Measurements from ENCODE around the gene PFKFB2. TPM values are rescaled to one million over a fixed set of nuclear protein-coding genes. Genes with fewer than 3 reads are reported as not detected.

The PFKFB2 gene
- total RNA-seq, result 1 to 10 TPM; 3.8 to 6.9 TPM

DNA sequence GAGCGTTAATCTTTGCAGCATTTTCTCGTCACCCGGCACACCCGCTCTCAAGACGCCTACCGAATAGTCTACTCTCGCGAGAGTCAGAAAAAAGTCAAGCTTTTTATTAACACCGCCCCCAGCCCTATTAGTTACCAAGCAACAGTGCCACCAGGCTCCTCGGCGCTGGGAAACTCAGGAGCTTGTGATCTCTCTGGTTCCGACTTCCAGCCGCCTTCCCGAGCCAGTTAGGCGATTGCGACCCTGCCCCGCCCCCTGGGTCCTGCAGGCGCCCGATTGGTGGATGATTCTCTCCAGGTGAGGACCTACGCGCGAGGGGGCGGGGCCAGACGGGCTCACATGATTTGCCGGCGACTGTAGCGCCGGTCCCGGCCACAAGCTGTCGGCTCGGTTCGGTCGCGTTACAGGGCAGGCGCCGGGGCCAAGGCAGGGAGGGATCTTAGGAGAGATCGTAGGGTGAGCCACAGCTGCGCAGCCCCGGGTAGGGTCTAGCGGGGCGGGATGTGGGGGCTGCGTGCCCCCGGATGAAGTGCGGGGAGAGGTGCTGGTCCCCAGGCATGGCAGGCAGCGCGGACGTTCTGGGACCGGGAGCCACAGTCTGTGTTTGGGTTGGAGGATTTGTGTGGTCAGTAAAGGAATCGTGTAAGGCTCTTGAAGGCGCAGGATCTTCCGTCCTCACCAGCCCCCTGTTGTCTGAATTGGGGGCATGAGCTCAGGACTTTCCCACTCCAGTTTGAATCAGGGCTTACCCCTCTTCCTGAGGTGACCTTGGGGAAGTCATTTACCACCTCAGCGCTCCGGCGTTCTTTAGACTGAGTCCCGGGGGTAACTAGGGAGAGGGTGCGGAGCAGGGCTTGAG lies at the start of gene PFKFB2:
PFKFB2 (plus strand) TSS at position 365 of the 859 bp plus-strand sequence. CDS start 1,443 bp downstream, outside the sequence.
- Mint-ChIP-seq H3K27ac (peak within 1 kb of the TSS; percentile 98 to 99), H3K36me3 (peaks cover 7 to 10% of the 10 kb centered on the region in 2 donors), H3K9me3 (no peaks in the 10 kb centered on the region)
- ATAC-seq (peak; percentile 76 to 87), DNase-seq (ENCODE audit: low spot score in 2 of 2) (peak; percentile 92 to 93)

DNA sequence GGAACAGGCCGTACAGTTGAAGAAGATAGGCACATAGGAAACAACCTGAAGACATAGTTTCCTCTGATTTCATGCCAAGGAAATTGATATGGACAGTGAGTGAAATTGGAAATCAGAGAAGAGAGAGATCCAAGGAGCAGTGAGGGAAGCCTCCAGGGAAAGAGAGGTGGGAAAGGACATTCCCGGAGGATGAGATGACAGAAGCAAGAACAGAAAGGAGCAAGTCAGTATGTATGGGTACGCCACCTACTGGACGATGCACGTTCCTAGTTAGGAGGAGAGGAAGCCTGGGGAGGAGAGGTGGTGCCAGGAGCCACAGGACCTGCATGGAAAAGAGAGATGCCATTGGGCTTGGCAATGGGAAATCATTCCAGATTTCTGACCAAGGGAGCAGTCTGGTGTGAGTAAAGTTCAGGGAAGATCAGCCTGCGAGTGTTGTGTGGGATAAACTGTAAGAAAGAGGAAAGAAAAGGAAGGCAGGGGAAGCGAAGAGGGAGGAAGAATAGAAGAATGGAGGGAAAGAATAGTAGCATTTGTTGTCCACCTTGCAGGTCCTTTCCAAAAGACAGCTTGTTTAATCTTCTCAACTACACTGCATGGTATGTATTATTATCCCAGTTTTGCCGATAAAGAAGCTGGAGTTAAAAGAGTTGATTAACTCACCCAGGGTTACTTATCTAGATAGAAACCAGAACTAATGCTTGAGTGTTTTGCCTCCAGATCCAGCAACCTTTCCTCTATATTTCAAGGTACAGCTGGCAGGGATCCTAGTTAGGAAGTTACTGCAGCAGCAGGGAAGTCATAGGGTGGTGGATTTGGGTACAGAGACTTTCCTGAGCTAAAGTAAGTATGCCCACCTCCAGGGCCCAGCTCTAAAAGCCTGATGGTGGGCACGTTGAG lies 47.9 kb upstream of the PFKFB2 start:
- DNase-seq (ENCODE audit: low spot score in 2 of 2) (peak in 1 of 2 donors; percentile 42), ATAC-seq (peak; percentile 60 to 61)

DNA sequence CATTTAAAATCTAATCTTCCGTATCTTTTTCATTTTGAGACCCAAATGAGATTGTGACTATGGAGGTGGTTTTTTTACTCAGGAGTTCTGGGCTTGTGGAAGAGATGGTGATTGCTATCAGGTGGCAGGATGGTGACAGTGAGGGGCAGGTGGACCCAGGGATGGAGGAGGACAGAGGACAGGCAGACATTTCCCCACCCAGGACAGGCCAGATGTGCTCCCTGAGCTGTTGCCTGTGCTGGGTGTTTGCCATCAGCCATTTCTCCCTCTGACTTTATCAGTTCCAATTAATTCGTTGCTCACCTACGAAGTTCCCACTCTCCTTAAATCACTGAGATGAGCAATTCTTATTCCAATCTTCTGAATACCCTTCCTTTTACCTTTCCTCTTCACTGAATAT lies 47.0 kb upstream of the PFKFB2 start:
- H3K9me3 Mint-ChIP-seq, result no peaks in the 10 kb centered on the region
- no peak overlapping the region for H3K27ac Mint-ChIP-seq
- no peaks in the 10 kb centered on the region for H3K36me3 Mint-ChIP-seq
- no peak for DNase-seq (ENCODE audit: low spot score in 2 of 2)
- no peak for ATAC-seq

More for the DNA sequence above, 47.9 kb upstream of the PFKFB2 start:
- H3K9me3 Mint-ChIP-seq, result no peaks in the 10 kb centered on the region
- no peaks in the 10 kb centered on the region for H3K36me3 Mint-ChIP-seq
- H3K27ac Mint-ChIP-seq, result no peak overlapping the region

DNA sequence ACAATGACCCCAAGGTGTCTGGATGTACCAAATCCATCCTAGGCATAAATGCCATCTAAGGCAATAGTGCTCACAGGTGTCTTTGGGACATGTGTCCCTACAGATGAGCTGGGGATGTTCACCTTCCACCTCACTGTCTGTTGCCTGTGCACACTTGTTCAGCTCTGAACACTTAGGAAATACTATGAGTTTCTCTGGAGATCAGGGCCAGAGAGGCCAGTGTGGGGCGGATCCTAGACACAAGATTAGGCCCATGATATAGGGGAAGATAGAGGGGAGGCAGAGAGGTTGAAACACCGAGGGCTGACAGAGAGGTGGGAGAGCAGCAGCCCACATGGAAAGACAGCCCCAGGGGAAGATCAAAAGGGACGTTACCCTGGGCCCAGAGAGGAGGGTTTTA lies 46.2 kb upstream of the PFKFB2 start:
- Mint-ChIP-seq H3K27ac (no peak overlapping the region), H3K36me3 (no peaks in the 10 kb centered on the region), H3K9me3 (no peaks in the 10 kb centered on the region)
- no peak for ATAC-seq
- no peak for DNase-seq (ENCODE audit: low spot score in 2 of 2)

DNA sequence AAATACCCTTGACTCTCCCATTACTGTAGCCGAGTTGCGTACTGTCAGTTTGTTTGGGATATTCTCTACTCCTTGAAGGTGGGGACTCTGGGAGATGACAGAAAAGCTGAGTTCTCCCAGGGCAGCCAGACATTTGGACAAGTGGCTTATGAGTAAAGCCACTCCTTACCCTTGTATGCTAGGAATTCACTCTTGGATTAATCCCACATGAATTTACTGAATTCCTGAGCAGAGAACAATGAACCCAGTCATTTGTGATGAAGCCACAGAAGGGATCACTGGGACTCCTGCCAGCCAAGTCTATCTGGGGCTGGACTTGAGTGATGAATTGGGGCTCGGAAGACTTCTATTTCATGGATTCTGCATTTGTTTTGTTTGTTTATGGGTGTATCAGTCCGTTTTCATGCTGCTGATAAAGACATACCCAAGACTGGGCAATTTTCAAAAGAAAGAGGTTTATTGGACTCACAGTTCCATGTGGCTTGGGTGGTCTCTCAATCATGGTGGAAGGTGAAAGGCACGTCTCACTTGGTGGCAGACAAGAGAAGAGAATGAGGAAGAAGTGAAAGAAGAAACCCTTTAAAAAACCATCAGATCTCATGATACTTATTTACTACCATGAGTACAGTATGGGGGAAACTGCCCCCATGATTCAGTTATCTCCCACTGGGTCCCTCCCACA lies 45.6 kb upstream of the PFKFB2 start:
- ATAC-seq (no peak), DNase-seq (ENCODE audit: low spot score in 2 of 2) (no peak)
- Mint-ChIP-seq H3K9me3 (no peaks in the 10 kb centered on the region), H3K27ac (no peak overlapping the region), H3K36me3 (no peaks in the 10 kb centered on the region)

DNA sequence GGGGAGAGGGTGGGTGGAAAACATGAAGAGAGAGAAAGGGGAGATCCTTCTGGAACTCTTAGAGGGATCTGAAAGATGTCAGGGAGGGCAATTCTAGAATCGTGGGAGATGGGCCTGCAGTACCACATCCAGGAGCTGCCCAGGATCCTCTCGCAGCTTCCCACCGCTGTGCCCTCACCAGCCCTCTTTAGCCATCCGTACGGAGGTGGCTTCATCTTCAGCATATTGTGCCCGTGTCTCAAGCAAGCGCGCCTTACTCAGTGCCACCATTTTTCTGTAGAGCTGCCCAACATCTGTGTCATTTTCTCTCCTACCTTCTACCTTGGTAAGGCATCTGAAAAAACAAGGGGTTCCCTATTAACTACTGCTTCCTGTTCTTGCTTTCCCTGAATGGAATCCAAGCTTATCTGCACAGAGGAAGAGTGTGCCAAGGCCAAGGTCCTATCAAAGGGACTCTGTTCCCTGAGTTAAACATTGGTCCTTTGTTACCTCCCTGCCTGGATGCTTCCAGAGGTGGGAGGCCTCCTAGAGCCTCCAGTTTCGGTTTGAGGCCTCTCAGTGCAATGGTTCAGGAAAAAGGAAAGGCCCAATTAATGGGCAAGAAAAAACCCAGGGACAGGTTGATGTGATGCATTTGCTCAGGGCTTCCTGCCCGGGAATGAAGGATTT lies 43.8 kb upstream of the PFKFB2 start:
- DNase-seq (ENCODE audit: low spot score in 2 of 2), result no peak

DNA sequence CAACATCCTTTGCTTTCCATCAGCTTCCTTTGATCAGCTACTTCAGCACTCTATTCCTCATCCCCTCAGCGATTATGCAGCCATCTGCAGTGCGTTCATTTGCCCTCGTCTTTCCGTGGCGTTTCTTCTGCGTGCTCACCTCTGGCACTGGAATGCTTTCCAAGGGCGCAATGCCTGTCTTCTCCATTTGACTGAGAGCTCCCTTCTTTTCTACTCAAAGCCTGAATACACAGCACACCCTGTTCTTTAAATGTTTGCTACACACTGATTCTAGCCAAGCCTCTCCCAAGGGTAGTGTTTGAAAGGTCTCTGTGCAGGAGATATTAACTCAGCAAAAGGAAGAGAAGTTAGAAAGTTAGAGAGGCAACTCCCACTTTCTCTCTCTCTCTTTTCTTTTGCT lies 43.1 kb upstream of the PFKFB2 start:
- H3K27ac Mint-ChIP-seq, result no peak overlapping the region
- no peak for DNase-seq (ENCODE audit: low spot score in 2 of 2)
- ATAC-seq, result no peak
- H3K36me3 Mint-ChIP-seq, result no peaks in the 10 kb centered on the region
- no peaks in the 10 kb centered on the region for H3K9me3 Mint-ChIP-seq

More for the DNA sequence above, 43.8 kb upstream of the PFKFB2 start:
- no peak for ATAC-seq
- Mint-ChIP-seq H3K36me3 (no peaks in the 10 kb centered on the region), H3K9me3 (no peaks in the 10 kb centered on the region), H3K27ac (no peak overlapping the region)

DNA sequence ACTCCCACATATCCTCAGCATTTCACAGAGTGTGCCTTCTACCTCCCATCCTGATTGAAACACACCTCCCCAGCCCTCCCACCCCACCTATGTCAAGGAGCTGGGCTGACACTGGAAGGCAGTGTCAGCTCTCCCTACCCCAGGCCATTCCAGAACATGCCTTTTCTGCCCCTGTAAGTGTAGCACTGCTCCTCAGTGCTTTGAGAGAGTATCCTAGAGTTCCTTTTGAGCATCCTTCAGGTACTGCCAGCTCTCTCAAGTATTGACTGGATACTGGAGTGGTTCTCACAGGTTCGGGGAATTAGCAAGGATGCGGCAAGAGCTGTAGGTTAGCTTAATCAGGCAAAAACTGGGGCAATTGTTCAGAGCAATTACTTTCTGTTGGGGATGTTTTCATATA lies 42.3 kb upstream of the PFKFB2 start:
- DNase-seq (ENCODE audit: low spot score in 2 of 2), result no peak
- no peak for ATAC-seq
- no peaks in the 10 kb centered on the region for H3K36me3 Mint-ChIP-seq
- H3K27ac Mint-ChIP-seq, result no peak overlapping the region
- no peaks in the 10 kb centered on the region for H3K9me3 Mint-ChIP-seq

DNA sequence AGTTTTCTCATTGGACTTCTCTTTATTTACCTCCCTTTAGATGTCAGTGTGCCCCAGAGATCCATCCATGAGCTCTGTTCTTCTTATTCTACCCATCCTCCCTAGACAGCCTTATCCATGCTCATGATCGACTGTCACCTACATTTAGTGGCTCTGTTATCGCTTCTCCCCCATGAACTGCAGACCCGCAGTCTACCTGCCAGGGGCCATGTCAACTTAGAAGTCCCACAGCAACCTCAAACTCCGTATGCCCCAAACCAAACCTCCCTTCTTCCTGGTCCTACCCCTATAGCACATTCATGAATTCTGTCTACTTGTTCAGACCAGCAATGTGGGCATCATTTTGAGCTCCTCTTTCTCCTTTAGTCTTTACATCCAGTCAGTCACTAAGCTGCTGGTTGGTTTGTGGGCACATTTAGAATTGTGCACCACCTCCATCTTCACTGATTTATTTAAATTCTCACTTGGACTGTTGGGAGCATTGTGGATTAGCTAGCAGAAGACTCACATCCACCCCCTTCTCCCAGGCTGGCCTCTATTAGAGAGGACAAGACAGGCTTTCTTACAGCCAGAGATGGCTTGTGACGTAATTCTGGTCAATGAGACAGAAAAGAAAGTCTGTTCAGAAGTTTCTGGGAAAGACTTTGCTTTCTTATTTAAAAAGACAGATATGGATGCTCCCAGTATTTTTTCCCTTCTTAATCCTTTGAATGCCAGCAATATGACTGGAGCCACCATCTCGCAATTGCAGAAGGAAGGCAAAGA lies 39.6 kb upstream of the PFKFB2 start:
- ATAC-seq, result no peak
- DNase-seq (ENCODE audit: low spot score in 2 of 2), result no peak
- H3K27ac Mint-ChIP-seq, result no peak overlapping the region
- no peaks in the 10 kb centered on the region for H3K36me3 Mint-ChIP-seq
- no peaks in the 10 kb centered on the region for H3K9me3 Mint-ChIP-seq

DNA sequence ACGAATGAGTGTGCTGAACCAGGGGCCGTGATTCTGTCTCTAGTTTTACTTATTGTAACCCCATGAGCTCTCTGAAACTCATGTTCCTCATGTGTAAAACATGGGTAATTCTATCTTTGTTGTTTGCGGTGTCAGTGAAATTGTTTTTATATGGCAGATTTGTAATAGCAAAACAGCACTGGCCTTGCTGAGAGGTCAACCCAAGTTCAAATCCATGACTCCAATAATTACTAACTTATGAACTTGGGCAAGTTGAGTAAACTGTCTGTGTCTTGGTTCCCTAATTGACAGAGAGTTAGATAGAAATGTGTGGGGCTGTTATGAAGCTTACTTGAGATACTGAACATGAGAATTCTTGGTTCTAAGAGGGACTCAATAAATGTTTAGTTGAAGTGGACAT lies 38.3 kb upstream of the PFKFB2 start:
- no peak for ATAC-seq
- Mint-ChIP-seq H3K36me3 (no peaks in the 10 kb centered on the region), H3K27ac (no peak overlapping the region)

DNA sequence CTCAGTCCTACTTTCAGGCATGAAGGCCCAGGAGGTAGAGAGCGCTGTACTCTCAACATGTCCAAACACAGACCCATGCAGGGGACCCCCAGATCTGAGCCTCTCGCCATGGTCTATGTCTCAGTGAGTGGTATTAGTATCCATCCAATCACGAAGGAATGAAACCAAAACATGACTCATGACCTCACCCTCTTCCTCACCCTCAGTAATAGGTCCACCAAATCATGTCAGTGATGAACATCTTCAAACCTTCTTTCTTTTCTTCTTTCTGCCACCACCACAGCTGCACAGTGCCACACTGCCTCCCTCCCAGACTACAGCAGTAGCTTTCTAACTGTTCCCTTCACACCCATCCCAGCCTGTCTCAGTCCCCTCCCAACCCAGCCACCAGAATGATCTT lies 37.3 kb upstream of the PFKFB2 start:
- peak; percentile 47 to 57 for ATAC-seq
- H3K27ac Mint-ChIP-seq, result no peak overlapping the region
- H3K36me3 Mint-ChIP-seq, result no peaks in the 10 kb centered on the region
- no peak for DNase-seq (ENCODE audit: low spot score in 2 of 2)
- no peaks in the 10 kb centered on the region for H3K9me3 Mint-ChIP-seq

More for the DNA sequence above, 38.3 kb upstream of the PFKFB2 start:
- no peaks in the 10 kb centered on the region for H3K9me3 Mint-ChIP-seq
- no peak for DNase-seq (ENCODE audit: low spot score in 2 of 2)

DNA sequence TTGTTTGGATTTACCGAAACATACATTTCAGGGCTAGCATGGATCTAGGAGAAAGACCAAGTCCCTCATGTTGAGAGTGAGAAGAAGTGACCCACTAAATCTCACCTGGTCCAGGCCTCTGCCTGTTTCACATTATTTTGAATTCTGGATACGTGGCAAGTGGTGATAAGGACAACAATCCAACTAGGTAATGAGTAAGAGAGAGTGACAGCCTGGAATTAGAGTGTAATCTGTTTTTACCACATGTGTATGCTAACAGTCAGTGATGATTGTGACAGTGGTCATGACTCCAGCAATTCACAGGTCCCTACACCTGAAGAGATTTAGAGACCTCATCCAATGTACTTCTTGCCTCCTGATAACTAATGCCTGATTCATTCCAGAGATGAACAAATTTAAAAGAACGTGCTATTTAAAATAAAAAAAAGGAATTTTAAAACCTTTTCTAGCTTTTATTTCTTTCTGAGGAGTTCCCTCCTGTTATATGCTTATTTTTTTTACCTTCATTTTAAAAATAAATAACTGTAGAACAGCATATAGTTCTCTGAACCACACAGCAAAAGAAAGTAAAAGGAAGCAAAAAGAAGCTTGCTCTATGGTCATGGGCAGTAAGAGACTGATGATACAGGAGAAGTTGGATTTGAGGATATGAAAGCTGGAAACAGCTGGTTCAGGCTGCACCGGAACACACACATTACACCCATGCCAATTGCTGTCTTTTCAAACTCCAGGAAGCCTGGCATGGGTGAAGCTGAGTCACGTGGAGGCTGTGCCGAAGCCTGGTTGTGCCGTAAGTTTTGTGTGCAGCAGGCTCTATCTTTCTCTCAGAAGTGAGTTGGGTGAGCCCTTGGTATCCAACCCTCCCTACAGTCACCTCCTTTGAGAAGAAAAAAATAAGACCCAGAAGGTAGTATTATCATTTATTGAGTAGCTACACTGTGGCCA lies 35.2 kb upstream of the PFKFB2 start:
- DNase-seq (ENCODE audit: low spot score in 2 of 2) (no peak), ATAC-seq (no peak)
- Mint-ChIP-seq H3K27ac (no peak overlapping the region), H3K9me3 (no peaks in the 10 kb centered on the region), H3K36me3 (no peaks in the 10 kb centered on the region)

DNA sequence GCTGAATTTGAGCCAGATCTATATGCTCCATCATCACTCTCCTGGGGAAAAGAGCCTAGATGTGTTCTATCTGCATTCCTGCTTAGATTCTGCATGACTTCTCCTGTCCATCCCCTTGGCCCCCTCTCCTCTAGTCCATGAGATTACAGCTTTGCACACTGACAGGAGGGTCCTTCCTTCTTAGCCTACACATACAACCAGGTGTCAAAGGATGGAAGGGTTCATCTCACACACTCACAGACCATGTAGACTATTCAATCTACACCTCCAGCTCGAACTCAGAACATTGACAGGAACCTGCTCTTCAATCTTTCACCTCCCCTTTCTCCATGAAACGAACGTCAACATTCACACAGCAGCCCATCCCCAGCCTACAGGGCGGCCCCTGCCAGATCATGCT lies 34.4 kb upstream of the PFKFB2 start:
- Mint-ChIP-seq H3K36me3 (no peaks in the 10 kb centered on the region), H3K9me3 (no peaks in the 10 kb centered on the region), H3K27ac (no peak overlapping the region)
- no peak for DNase-seq (ENCODE audit: low spot score in 2 of 2)
- ATAC-seq, result no peak

DNA sequence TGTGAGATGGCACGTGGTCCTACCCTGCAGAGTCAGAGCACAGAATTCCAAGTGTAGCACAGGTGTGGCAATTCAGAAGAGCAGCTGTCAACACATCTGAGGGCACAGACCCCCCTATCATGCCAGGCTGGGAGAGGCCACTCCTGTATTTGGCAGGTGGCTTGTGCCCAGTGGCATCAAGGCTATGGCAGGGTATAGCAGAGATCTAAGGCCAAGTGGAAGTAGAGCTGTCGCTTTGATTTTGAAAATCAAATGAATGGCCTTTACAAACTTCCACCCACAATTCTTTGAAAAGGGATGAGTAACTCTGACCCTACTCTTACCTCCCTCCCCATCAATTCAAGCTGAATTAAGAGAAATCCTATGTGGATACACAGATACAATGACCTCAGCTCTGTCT lies 33.9 kb upstream of the PFKFB2 start:
- ATAC-seq (no peak), DNase-seq (ENCODE audit: low spot score in 2 of 2) (no peak)
- Mint-ChIP-seq H3K27ac (no peak overlapping the region), H3K36me3 (no peaks in the 10 kb centered on the region), H3K9me3 (no peaks in the 10 kb centered on the region)

DNA sequence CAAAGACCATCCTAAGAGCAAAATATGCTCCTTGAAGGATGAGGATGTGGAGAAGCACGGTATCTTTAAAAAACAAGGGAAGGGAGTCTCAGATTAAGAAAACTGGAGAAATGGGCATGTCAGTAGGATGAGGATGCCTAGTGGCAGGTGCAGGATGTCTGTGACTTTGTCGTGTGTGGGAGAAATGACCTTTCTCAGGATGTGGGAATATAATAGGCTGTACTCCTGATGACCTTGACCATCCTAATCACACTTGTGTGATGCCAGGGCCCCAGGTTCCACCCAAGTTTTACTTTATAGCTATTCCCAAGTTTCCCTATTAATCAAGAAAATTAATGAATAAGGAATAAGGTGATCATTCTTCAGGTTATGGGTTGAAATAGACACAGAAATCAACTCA lies 33.4 kb upstream of the PFKFB2 start:
- Mint-ChIP-seq H3K36me3 (no peaks in the 10 kb centered on the region), H3K9me3 (no peaks in the 10 kb centered on the region), H3K27ac (no peak overlapping the region)
- DNase-seq (ENCODE audit: low spot score in 2 of 2) (no peak), ATAC-seq (no peak)

Data from activated naive CD4-positive, alpha-beta T cell treated with anti-CD3 and anti-CD28 coated beads, Interleukin-2, amount 50 U/mL, for 72 hours (primary cell).